Kidney tubule cell (primary cell): ENCODE data around the gene MAST4.

Source experiments
- DNase-seq: peaks from one replicate; pipeline ENCODE4 v3.0.0-alpha.2; 2018; ENCODE audit warnings: low spot score

Gene MAST4

GRCh38 chr5:66960369-66961137, 364.4 kb downstream of the MAST4 start:
- no peak for DNase-seq

- DNase-seq: peak; percentile 38
Observed at GRCh38 chr5:66963559-66963971, 367.4 kb downstream of the MAST4 start.

- no peak for DNase-seq
Observed at GRCh38 chr5:66966439-66966838, 370.2 kb downstream of the MAST4 start.

DNA sequence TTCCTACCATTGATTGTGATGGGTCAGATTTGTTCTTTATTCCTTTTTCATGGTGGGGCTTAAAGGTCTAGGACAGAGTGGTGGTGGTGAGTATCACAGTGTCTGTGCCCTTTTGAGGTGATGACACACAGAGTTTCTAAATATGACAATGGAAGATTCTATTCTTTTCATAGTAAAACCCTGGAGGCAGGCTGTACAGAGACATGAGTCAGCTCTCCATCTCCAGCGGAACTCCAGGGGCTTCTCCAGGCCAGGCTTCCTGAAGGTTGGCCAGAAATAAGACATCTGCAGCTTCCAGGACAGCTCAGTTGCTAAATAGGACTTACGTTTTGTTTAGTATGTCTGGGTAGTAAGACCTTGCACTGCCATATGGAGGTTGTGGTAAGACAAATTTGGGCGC, 370.9 kb downstream of the MAST4 start:
- no peak for DNase-seq

DNA sequence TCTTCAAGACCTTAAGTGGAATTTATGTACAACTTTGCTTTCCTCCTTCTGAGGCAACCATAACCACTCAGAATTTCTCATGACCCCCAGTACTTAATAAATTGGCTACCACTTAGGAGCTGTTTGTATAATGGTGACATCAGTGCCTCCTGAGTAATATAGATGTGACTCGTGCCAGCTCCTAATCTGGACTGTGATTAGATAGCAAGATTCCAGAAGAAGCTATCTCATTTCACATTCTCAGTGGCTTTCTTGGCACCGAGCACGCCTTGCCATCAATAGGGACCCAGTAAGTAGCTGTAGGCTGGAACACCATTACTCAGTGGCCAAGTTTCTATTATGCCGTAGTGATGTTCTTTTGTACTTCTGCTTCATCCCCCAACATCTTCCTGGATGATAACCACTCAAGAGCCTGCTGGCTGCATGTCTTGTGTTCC, 371.7 kb downstream of the MAST4 start:
- peak; percentile 57 for DNase-seq

DNA sequence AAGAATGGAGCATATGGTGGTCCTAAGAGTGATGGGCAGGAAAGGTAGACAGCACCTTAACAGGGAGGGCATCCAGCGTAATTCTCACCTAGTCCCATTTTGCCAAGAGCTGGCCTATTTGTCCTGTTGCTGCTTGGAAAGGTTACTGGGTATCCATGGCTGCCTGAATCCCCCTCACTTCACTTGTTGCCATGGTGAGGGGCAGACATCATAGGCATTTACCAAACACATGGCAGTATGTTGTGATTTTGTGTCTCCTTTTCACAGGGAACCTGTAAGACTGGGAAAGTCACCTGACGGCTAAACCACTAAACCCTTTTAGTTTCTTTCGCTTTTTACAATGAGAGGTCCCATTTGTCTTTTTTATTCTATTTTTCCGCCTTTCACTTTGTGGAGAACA, 373.3 kb downstream of the MAST4 start:
- DNase-seq: no peak

DNA sequence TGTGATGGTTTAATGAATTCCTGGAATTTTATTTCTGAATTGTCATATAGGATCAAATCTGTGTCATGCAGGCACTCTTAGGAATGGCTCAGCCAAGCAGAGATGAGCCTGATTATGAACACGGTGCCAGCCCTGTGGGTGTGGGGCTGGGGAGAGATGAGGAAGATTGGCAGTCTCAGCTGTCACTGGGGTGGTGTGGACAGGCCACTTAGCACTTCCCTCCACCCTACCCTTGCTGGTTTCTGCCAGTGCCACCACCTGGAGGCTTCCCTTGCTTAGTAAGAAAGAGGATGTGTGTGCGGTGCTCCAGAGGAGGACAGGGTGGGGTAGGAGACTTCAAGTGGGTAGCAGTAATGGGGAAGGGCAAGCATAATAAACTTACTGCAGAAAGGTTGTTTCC, 373.8 kb downstream of the MAST4 start:
- no peak for DNase-seq

GRCh38 chr5:66972004-66972403, 375.8 kb downstream of the MAST4 start:
- DNase-seq: no peak

- DNase-seq: no peak
Observed at GRCh38 chr5:66974256-66974655, 378.1 kb downstream of the MAST4 start.

- DNase-seq: no peak
Observed at GRCh38 chr5:66976108-66976507, 379.9 kb downstream of the MAST4 start.

GRCh38 chr5:66979738-66980137, 383.5 kb downstream of the MAST4 start:
- DNase-seq: no peak

- no peak for DNase-seq
Observed at GRCh38 chr5:66981266-66982055, 385.3 kb downstream of the MAST4 start.

DNA sequence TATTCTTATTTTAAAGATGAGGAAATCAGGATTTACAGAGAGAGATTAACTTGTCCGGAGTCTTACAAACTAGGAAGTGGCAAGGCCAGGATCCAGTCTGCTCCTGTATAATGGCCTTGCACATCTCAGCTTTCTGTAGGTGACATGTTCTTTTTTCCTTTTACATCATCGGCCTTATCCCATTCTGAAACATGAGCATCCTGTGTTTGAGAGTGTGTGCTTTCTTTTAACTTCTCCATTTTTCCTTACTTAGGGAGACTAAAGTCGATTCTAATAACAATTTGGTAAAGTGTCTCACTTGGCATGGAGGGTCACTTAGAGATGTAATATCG, 385.8 kb downstream of the MAST4 start:
- no peak for DNase-seq

DNA sequence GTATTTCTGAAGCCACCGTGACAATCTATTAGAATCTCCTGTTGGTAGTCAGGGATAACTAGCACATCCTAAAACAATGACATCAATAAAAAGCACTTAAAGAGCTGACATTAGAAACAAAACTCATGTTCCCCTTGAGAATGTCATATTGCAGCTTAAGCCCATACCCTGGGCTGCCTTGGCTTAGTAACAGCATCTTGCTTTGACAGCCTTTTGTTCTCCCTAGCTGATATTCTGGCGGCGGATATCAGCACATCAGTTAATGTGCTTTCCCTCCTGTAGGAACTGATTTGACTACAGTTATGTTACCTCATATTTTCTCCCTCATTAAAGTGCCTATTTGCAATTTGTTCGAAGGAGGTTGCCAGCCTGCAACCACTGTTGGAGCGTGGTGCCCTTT, 386.3 kb downstream of the MAST4 start:
- DNase-seq: no peak

- no peak for DNase-seq
Observed at GRCh38 chr5:66985417-66985816, 389.2 kb downstream of the MAST4 start.

- no peak for DNase-seq
Observed at GRCh38 chr5:66986009-66986408, 389.8 kb downstream of the MAST4 start.

DNA sequence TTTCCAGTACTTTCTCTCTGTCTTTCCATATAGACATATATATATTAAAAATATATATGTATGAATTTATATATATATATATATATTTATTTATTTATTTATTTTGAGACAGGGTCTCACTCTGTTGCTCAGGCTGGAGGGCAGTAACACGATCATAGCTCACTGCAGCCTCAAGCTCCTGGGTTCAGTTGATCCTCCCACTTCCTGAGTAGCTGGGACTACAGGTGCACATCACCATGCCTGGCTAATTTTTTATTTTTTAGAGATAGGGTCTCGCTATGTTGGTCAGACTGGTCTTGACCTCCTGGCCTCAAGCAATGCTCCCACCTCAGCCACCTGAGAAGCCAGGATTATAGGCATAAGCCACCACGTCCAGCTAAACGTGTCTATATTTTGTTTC, 390.3 kb downstream of the MAST4 start:
- DNase-seq: no peak

DNA sequence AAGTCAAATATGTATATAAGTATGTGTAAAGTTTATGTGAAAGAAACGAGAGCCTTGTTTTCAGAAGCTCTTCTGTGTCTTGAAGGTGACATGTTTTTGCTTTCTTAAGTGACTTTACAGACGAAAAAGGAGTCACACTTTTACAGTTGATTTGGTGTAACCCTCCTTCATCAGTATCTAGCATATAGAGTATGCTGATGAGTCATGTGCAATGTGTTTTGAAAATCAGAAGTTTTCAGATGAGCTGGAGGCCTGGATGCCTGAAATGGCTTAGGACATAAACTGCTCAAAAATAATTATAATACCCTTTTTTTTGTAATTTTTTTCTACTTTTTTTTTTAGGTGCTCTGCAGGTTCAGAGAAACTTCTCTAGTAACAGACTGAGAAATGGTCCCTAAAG, 390.9 kb downstream of the MAST4 start:
- peak; percentile 39 for DNase-seq

DNA sequence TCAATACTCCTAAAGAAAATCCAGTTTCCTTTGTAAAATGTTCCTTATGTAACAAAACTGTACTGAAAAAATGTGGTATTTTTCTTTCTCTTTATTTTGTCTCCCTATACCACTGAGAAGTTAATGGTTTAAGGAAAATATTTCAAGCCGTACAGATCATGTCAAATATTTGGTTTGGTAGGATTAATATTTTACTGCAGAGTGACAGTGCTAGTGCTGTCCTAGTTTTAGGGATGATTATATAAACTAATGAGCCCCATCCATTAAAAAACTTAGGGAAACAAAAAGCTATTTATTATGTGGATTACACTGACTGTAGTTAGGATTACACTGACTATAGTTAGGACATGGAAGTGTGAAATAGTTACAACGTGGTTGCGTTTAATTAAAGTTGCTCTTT, 391.3 kb downstream of the MAST4 start:
- no peak for DNase-seq

DNA sequence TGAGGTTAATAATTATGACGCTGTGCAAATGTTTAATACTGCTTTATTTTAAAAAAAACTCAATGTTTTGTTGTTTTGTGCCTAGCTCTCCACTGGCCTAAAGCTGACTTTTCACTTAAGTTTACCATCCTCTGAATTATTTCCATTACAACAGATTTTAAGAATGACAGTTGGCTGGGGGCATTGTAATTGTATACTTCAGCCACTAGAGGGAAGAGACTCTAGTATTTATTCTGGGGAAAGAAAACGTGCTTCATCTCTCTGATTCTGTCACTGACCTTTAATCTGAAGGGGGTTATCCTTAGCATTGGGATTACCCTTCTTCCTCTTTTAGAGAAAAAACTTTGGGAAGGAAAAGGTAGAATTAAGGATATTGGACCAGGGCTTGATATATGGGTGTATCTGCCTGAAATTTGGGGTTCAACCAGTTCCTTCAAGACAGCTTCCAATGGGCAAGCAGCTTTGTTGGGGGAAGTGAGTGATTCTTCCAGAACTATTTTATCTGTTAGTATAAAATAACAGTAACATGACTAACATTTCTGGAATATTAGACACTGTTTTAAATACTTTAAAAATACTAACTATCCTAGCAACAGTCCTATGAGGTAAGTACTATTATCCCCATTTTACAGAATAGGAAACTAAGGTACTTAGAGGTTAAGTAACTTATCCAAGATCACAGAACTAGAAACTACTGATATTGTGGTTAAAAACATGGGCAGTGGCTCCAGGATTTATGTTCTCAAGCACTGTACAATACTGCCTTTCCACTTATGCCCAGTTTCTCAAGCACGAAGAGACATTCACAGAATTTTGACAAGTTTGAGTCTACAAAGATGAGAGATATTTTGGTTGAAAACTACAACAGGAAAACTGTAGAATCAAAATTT, 392.0 kb downstream of the MAST4 start:
- DNase-seq: peak; percentile 45

DNA sequence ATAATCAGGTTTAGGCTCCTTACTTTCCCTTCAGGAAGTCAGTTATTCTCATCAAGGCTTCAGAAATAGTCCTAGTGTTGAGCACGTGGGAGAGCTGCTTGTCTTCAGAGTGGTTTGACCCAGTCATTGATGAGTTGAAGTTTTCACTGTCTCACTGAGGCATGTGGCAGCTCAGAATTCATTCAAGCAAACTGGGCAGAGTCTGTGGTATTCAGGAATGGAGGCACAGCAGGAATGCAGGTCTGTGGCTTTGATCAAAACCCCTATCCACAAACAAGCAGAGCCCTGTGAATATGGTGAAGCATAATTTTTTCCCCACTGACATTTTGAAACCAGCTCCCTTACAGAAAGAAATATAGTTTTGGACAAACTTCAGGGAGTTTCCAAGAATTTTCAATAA, 393.1 kb downstream of the MAST4 start:
- peak; percentile 96 for DNase-seq

DNA sequence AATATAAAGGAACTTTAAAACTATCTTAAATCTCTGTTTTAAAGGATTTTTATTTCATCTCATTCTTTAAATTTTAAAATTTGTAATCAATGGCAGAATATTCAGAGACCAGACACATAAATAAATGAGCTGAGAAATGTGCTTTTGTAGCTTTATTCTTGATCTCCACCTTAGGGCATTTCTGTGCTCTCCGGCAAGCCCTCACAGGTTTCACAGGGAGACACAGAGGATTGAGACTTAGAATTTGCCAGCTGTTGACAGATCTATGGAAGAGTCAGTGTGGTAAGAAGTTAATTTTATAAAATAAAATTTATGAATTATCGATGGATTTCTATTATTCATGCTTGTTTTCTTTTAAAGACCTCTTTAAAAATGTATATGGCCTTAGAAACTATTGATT, 393.6 kb downstream of the MAST4 start:
- no peak for DNase-seq

DNA sequence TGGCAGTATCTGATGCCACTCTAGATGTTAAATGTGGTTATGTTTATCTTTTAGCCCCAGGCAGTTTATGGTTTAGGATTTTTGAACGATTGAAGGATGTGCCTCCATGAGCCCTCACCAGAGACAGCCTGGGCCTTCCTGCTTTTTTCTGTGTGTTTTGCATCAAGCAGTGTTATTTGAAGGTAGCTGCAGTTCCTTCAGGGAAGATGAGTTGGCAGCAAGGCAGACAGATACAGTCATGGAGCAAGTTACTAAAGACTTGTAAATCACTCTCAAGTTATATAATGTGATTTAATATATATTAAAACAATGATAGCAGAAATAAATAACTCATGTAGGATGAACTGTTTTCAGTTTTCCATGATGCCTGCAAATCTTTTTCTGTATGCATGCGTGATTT, 395.6 kb downstream of the MAST4 start:
- no peak for DNase-seq
